NCI-H1092 treated with DMSO at 0.1 percent for 48 hours (cell line): ENCODE results near the gene ENO2.

ENCODE experiments used
- DNase-seq: peaks from one replicate; lab custom pipeline; 2025; lab: John Stamatoyannopoulos, UW

The ENO2 gene

GRCh38 chr12:6960593-6961277 lies 46.4 kb downstream of the ENO2 start:
- no peak for DNase-seq

- DNase-seq, result no peak
Measured at GRCh38 chr12:6961278-6961694, 46.9 kb downstream of the ENO2 start.

- DNase-seq, result peak; percentile 55
Measured at GRCh38 chr12:6961695-6962284, 47.4 kb downstream of the ENO2 start.

GRCh38 chr12:6962285-6963015 lies 48.1 kb downstream of the ENO2 start:
- no peak for DNase-seq

GRCh38 chr12:6963016-6963731 lies 48.8 kb downstream of the ENO2 start:
- DNase-seq, result peak; percentile 16

- no peak for DNase-seq
Measured at GRCh38 chr12:6963791-6964413, 49.5 kb downstream of the ENO2 start.

GRCh38 chr12:6964605-6965025 lies 50.2 kb downstream of the ENO2 start:
- no peak for DNase-seq

- DNase-seq, result peak; percentile 20
Measured at GRCh38 chr12:6965026-6965661, 50.8 kb downstream of the ENO2 start.

GRCh38 chr12:6965714-6966113 lies 51.3 kb downstream of the ENO2 start:
- DNase-seq, result no peak

GRCh38 chr12:6966351-6966750 lies 52.0 kb downstream of the ENO2 start:
- DNase-seq, result no peak

- no peak for DNase-seq
Measured at GRCh38 chr12:6967651-6968100, 53.3 kb downstream of the ENO2 start.

GRCh38 chr12:6968426-6968825 lies 54.0 kb downstream of the ENO2 start:
- no peak for DNase-seq

GRCh38 chr12:6970096-6970527 lies 55.7 kb downstream of the ENO2 start:
- no peak for DNase-seq
